Stomach (tissue), 4 donors: ENCODE data around the gene FAAP20.

Experiments
- EP300 ChIP-seq: sonication (generic); formaldehyde crosslinking; IDR thresholded peaks from one replicate; pipeline ENCODE4 v1.6.1; 2017; ENCODE audit warnings: antibody characterized with exemption
- POLR2A ChIP-seq, 4 donors: fragments of 450-650 bp; IDR thresholded peaks; one replicate each; pipeline ENCODE4 v1.6.1; 2016; ENCODE audit warnings: antibody characterized with exemption in 4 of 4, control low read depth in 2 of 4, mild to moderate bottlenecking in 1 of 4, moderate library complexity in 1 of 4
- TF ChIP-seq, protein P1 (sequence below), 7 experiments: fragments of 450-650 bp in 4 of 7; fragments of 200-600 bp in 3 of 7; sonication (generic) in 3 of 7; IDR thresholded peaks; one replicate each; pipeline ENCODE4 v1.5.1; 2016 to 2019; ENCODE audit warnings: antibody characterized with exemption in 7 of 7, control low read depth in 2 of 7, mild to moderate bottlenecking in 1 of 7

DNA sequence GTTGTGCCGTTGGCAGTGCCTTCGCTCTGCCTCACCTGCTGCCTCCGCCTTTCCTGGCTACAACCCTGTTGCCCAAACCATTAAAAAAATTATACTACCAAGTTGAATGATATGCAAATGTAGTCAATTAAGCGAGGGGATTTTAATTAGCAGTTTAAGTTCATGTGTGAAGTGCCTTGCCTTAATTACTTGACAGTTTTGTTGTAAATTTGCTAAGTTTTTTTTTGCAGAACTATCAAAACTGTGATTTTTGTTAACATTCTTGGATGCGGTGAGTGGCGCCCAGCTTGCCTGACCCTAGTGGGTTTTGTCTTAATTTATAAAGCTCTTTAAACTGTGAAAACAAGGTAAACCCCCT lies 44.4 kb upstream of the FAAP20 start:
- TF ChIP-seq, protein P1, sequence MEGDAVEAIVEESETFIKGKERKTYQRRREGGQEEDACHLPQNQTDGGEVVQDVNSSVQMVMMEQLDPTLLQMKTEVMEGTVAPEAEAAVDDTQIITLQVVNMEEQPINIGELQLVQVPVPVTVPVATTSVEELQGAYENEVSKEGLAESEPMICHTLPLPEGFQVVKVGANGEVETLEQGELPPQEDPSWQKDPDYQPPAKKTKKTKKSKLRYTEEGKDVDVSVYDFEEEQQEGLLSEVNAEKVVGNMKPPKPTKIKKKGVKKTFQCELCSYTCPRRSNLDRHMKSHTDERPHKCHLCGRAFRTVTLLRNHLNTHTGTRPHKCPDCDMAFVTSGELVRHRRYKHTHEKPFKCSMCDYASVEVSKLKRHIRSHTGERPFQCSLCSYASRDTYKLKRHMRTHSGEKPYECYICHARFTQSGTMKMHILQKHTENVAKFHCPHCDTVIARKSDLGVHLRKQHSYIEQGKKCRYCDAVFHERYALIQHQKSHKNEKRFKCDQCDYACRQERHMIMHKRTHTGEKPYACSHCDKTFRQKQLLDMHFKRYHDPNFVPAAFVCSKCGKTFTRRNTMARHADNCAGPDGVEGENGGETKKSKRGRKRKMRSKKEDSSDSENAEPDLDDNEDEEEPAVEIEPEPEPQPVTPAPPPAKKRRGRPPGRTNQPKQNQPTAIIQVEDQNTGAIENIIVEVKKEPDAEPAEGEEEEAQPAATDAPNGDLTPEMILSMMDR (IDR thresholded peaks at IDR 0.05), result no peak
- TF ChIP-seq POLR2A (IDR thresholded peaks at IDR 0.05) (no peak), EP300 (no peak)
